Endothelial cell of umbilical vein (primary cell): ENCODE data around the gene CNPY1. TPM values are rescaled to one million over a fixed set of nuclear protein-coding genes. Genes with fewer than 3 reads are reported as not detected.

Experiments used
- BruUV-seq: library from RNA; stranded (reverse); fragments of 400-500 nt; replicated peaks from 2 replicates; lab custom pipeline; 2021; lab: Mats Ljungman, UMichigan
- CTCF ChIA-PET: fragments of 300-600, 350-600 bp; sonication (Branson Sonifier 250); formaldehyde crosslinking; loops from one replicate; lab custom pipeline; 2021; ENCODE audit warnings: antibody characterized with exemption, inconsistent platforms; lab: Charles Lee
- POLR2A ChIA-PET: fragments of 300-600, 350-600 bp; sonication (Branson Sonifier 250); formaldehyde crosslinking; loops from one replicate; lab custom pipeline; 2021; ENCODE audit warnings: antibody characterized with exemption, inconsistent platforms; lab: Charles Lee
- DNase-seq: peaks from one replicate; pipeline ENCODE4 v3.0.0-alpha.2; 2011; ENCODE audit warnings: low read depth, low spot score
- FAIRE-seq: peaks from 2 replicates; lab custom pipeline; 2011; peaks lifted over from hg19 to GRCh38; lab: Jason Lieb, UNC
- H2AFZ ChIP-seq: 2 replicates; pipeline ENCODE4 v1.6.0; 2012; ENCODE audit warnings: low read depth, low read length, control low read depth, inconsistent platforms
- H3K27ac ChIP-seq: 2 replicates; pipeline ENCODE4 v1.5.1; 2011; ENCODE audit warnings: low read depth, mild to moderate bottlenecking, control low read depth, low read length, moderate library complexity; ENCODE audit not compliant: insufficient read depth
- H3K27me3 ChIP-seq, 2 experiments: 2 replicates each; pipeline versions ENCODE4 v1.6.0 to v1.6.1; 2011; ENCODE audit warnings: low read length in 2 of 2, mixed read lengths in 1 of 2; ENCODE audit not compliant: control insufficient read depth in 2 of 2, insufficient read depth in 2 of 2
- H3K36me3 ChIP-seq, 2 experiments: 2 replicates in 1 of 2; 3 replicates in 1 of 2; pipeline ENCODE4 v1.5.1; 2011; ENCODE audit warnings: low read length in 2 of 2, mild to moderate bottlenecking in 1 of 2, moderate library complexity in 1 of 2; ENCODE audit not compliant: control insufficient read depth in 2 of 2, insufficient read depth in 2 of 2; ENCODE audit errors: extremely low read depth in 1 of 2
- H3K4me1 ChIP-seq: 3 replicates; pipeline ENCODE4 v1.5.1; 2011; ENCODE audit warnings: mild to moderate bottlenecking, low read length; ENCODE audit not compliant: control insufficient read depth, insufficient read depth; ENCODE audit errors: extremely low read depth
- H3K4me2 ChIP-seq: 2 replicates; pipeline ENCODE4 v1.6.1; 2011; ENCODE audit warnings: low read length, control low read depth, mixed read lengths; ENCODE audit not compliant: insufficient read depth
- H3K4me3 ChIP-seq, 3 experiments: fragments of 200-600 bp in 1 of 3; sonication (generic), shearing (Covaris generic) in 1 of 3; replicated peaks in 1 of 3; 2 replicates each; pipeline ENCODE4 v1.5.1; 2011 to 2016; ENCODE audit warnings: control low read depth in 3 of 3, low read length in 3 of 3, mild to moderate bottlenecking in 2 of 3, inconsistent platforms in 1 of 3, low read depth in 1 of 3, moderate library complexity in 1 of 3; ENCODE audit not compliant: insufficient read depth in 1 of 3
- H3K79me2 ChIP-seq: 2 replicates; pipeline ENCODE4 v1.6.0; 2012; ENCODE audit warnings: low read length, inconsistent platforms; ENCODE audit not compliant: control insufficient read depth, insufficient read depth
- H3K9ac ChIP-seq: replicated peaks from 2 replicates; pipeline ENCODE3; 2011; ENCODE audit warnings: low read length, control low read depth; ENCODE audit not compliant: insufficient read depth; ENCODE audit errors: extremely low read depth
- H3K9me1 ChIP-seq: replicated peaks from 3 replicates; pipeline ENCODE4 v1.6.0; 2011; ENCODE audit warnings: mild to moderate bottlenecking, low read length; ENCODE audit not compliant: control insufficient read depth, insufficient read depth; ENCODE audit errors: extremely low read depth
- H3K9me3 ChIP-seq: replicated peaks from 2 replicates; pipeline ENCODE4 v1.5.1; 2012; ENCODE audit warnings: low read length, inconsistent platforms; ENCODE audit not compliant: control insufficient read depth, insufficient read depth
- H4K20me1 ChIP-seq: replicated peaks from 2 replicates; pipeline ENCODE3; 2011; ENCODE audit warnings: mild to moderate bottlenecking, low read length; ENCODE audit not compliant: control insufficient read depth, insufficient read depth; ENCODE audit errors: extremely low read depth
- EZH2 ChIP-seq: IDR thresholded peaks from 2 replicates; pipeline ENCODE4 v1.6.1; 2012; ENCODE audit warnings: borderline replicate concordance, low read depth, mild to moderate bottlenecking, moderate library complexity, low read length, inconsistent platforms; ENCODE audit not compliant: severe bottlenecking
- FOS ChIP-seq: IDR thresholded peaks from 2 replicates; pipeline ENCODE4 v1.6.1; 2011; ENCODE audit warnings: mild to moderate bottlenecking, low read length, moderate library complexity, borderline replicate concordance; ENCODE audit not compliant: insufficient read depth
- GATA2 ChIP-seq: IDR thresholded peaks from 2 replicates; pipeline ENCODE4 v1.7.0; 2011; ENCODE audit warnings: low read depth, mild to moderate bottlenecking, moderate library complexity, mixed read lengths, low read length; ENCODE audit not compliant: insufficient read length, insufficient read depth
- JUN ChIP-seq: IDR thresholded peaks from 2 replicates; pipeline ENCODE4 v1.6.1; 2011; ENCODE audit warnings: borderline replicate concordance, low read depth; ENCODE audit not compliant: insufficient read length, insufficient read depth
- MYC ChIP-seq: IDR thresholded peaks from one replicate; pipeline ENCODE4 v1.6.1; 2011; ENCODE audit warnings: mild to moderate bottlenecking, low read depth, low read length
- POLR2A ChIP-seq: IDR thresholded peaks from 2 replicates; pipeline ENCODE4 v1.6.1; 2012; ENCODE audit warnings: low read depth, mild to moderate bottlenecking, control low read depth, low read length
- POLR2AphosphoS5 ChIP-seq: IDR thresholded peaks from 2 replicates; pipeline ENCODE4 v1.6.1; 2012; ENCODE audit warnings: low read depth, mild to moderate bottlenecking, control low read depth, low read length, moderate library complexity; ENCODE audit not compliant: insufficient read depth
- dilution Hi-C: fragments of 300-500 bp; cut with MboI; formaldehyde crosslinking; loops from one replicate; pipeline ENCODE4 v1.15.0; 2019; ENCODE audit warnings: low sequenced_read_pairs; ENCODE audit not compliant: extremely low pct_ligation_motif_present
- intact Hi-C: fragments of 100-400 bp; cut with micrococcal nuclease; formaldehyde crosslinking; loops from one replicate; pipeline ENCODE4 v1.10.0; 2022
- polyA plus RNA-seq, 4 experiments: library from polyadenylated mRNA; depleted of rRNA in 3 of 4; stranded (reverse) in 3 of 4; unstranded in 1 of 4; fragments of >200 nt; gene quantifications; 2 replicates each; pipeline versions ENCODE4 v1.2.1 to v1.2.3, GENCODE V29; 2011 to 2012; ENCODE audit warnings: missing spikeins in 1 of 4
- total RNA-seq: library from RNA; stranded (reverse); gene quantifications from 2 replicates; pipeline ENCODE4 v1.2.3, GENCODE V29; 2021
- TF ChIP-seq, protein P1 (sequence below), 2 donors: IDR thresholded peaks; 1 replicate in 1 of 2; 2 replicates in 1 of 2; pipeline ENCODE4 v1.5.1; 2011; ENCODE audit warnings: low read length in 2 of 2, mild to moderate bottlenecking in 2 of 2, moderate library complexity in 2 of 2, control low read depth in 1 of 2, inconsistent platforms in 1 of 2, low read depth in 1 of 2; ENCODE audit not compliant: insufficient read depth in 1 of 2; ENCODE audit errors: extremely low read depth in 1 of 2
- TF ChIP-seq, protein P2 (sequence below): IDR thresholded peaks from 2 replicates; pipeline ENCODE4 v1.6.1; 2011; ENCODE audit not compliant: insufficient read depth, insufficient read length

Gene CNPY1
- total and polyA plus RNA-seq, 2 donors (not counting 3 experiments of a cell fraction or from before 2014, with no cell fraction given), result not detected

DNA sequence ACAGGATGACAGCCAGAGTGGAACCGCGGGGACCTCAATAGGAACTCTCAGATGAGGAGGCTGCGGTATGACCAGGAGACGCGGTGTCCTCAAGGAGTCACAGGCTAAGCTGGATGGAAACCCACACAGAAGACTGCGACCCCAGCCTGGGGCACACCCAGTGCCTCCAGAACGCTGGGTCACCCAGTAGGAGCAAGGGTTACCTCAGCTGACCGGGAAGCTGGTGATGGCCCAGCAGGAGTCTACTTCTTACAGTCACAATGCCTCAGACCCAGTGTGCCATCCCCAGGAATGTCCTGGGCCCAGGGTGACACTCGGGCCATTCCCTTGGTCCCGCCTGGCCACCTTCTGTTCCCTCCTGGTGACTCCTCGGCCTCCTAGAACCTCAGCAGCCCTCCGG is 29.9 kb downstream of the CNPY1 start:
- TF ChIP-seq JUN (no peak), EZH2 (no peak), POLR2A (no peak), FOS (no peak), GATA2 (no peak), MYC (no peak), POLR2AphosphoS5 (no peak)
- TF ChIP-seq, protein P1, sequence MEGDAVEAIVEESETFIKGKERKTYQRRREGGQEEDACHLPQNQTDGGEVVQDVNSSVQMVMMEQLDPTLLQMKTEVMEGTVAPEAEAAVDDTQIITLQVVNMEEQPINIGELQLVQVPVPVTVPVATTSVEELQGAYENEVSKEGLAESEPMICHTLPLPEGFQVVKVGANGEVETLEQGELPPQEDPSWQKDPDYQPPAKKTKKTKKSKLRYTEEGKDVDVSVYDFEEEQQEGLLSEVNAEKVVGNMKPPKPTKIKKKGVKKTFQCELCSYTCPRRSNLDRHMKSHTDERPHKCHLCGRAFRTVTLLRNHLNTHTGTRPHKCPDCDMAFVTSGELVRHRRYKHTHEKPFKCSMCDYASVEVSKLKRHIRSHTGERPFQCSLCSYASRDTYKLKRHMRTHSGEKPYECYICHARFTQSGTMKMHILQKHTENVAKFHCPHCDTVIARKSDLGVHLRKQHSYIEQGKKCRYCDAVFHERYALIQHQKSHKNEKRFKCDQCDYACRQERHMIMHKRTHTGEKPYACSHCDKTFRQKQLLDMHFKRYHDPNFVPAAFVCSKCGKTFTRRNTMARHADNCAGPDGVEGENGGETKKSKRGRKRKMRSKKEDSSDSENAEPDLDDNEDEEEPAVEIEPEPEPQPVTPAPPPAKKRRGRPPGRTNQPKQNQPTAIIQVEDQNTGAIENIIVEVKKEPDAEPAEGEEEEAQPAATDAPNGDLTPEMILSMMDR (IDR thresholded peaks at IDR 0.05; ENCODE audit: extremely low read depth in 1 of 2, insufficient read depth in 1 of 2, low read depth in 1 of 2, low read length in 2 of 2), result no peak
- TF ChIP-seq, protein P2, sequence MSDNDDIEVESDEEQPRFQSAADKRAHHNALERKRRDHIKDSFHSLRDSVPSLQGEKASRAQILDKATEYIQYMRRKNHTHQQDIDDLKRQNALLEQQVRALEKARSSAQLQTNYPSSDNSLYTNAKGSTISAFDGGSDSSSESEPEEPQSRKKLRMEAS, result no peak
- dilution Hi-C loops, result no loop called here
- Histone ChIP-seq H3K27ac (no peak overlapping the region), H3K9ac (no peak overlapping the region), H3K9me3 (no peaks in the 10 kb centered on the region), H3K27me3 (peaks cover under 1 to 16% of the 10 kb centered on the region in 2 experiments), H2AFZ (no peak overlapping the region), H3K36me3 (no peaks in the 10 kb centered on the region), H4K20me1 (no peaks in the 10 kb centered on the region), H3K4me3 (no peak overlapping the region), H3K9me1 (no peaks in the 10 kb centered on the region), H3K79me2 (no peaks in the 10 kb centered on the region), H3K4me1 (no peaks in the 10 kb centered on the region), H3K4me2 (no peak overlapping the region)
- CTCF ChIA-PET, result no interaction called here
- POLR2A ChIA-PET, result no interaction called here
- no TSS peak for BruUV-seq
- no peak for FAIRE-seq
- intact Hi-C loops, result no loop called here
- no peak for DNase-seq
